AG09319 (cell line): ENCODE results near the gene GPR39.

Experiments used
- DNase-seq: peaks from one replicate; pipeline ENCODE4 v3.0.0-alpha.2; 2010; ENCODE audit warnings: low read depth; ENCODE audit errors: extremely low read depth
- TF ChIP-seq, protein P1 (sequence below): IDR thresholded peaks from 2 replicates; pipeline ENCODE4 v1.5.1; 2011; ENCODE audit warnings: low read depth, mild to moderate bottlenecking, inconsistent platforms, low read length, moderate library complexity

The GPR39 gene

DNA sequence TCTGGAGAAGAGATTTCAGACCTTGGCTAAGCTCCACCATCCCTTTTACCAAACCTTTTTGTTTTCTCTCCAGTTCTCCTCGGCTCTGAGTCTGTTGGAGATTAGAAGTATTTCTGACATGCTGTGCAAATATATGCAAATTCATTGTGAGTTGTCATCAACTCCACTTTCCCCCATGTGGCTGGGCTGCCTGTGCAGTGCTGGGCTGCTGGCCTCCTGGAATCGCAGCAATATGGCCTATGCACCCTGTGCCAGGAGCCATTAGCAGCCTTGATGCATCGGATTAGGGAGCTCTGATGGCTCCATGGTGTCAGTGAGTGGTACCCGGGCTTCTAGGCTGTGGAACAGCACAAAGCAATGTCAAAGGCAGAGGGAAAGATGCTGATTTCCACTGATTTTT is 80.0 kb downstream of the GPR39 start:
- TF ChIP-seq, protein P1, sequence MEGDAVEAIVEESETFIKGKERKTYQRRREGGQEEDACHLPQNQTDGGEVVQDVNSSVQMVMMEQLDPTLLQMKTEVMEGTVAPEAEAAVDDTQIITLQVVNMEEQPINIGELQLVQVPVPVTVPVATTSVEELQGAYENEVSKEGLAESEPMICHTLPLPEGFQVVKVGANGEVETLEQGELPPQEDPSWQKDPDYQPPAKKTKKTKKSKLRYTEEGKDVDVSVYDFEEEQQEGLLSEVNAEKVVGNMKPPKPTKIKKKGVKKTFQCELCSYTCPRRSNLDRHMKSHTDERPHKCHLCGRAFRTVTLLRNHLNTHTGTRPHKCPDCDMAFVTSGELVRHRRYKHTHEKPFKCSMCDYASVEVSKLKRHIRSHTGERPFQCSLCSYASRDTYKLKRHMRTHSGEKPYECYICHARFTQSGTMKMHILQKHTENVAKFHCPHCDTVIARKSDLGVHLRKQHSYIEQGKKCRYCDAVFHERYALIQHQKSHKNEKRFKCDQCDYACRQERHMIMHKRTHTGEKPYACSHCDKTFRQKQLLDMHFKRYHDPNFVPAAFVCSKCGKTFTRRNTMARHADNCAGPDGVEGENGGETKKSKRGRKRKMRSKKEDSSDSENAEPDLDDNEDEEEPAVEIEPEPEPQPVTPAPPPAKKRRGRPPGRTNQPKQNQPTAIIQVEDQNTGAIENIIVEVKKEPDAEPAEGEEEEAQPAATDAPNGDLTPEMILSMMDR: no peak
- DNase-seq: no peak

DNA sequence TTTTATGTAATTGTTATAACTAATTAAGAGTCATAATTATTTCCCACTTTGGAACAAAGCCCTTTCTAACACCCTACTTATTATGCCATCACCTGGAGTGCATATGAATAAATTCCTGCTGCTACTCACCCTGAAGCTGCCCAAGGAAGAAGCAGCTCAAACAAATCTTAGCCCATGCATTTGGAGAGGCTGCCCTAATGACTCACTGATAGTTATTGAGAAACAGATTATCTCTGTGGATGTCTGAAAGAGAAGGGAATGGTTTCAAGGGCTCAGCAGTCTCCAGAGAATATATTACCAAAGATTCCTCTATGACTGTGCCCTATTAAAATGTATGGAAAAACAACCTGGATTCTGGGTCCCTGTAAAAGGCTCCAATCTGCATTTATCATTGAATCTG is 81.0 kb downstream of the GPR39 start:
- TF ChIP-seq, protein P1: no peak
- no peak for DNase-seq

DNA sequence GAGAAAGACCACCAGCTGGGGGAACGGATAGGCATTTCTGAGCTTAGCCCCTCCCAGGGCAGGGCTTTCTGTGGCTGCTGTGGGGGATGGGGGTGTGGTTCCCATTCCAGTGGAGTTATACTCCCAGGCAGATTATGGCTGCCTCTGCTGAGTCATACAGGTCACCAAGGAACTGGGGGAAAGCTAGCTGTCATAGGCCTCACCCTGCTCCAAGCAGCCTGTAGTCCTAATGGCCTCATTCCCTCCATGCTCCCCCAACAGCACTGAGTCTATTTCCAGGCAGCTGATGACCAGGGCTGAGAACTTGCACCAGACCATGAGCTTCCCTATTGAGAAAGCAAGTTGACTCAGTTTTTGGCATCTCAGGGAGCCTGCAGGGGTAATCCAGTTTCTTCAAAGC is 87.1 kb downstream of the GPR39 start:
- peak; percentile 11 for DNase-seq
- TF ChIP-seq, protein P1: no peak

DNA sequence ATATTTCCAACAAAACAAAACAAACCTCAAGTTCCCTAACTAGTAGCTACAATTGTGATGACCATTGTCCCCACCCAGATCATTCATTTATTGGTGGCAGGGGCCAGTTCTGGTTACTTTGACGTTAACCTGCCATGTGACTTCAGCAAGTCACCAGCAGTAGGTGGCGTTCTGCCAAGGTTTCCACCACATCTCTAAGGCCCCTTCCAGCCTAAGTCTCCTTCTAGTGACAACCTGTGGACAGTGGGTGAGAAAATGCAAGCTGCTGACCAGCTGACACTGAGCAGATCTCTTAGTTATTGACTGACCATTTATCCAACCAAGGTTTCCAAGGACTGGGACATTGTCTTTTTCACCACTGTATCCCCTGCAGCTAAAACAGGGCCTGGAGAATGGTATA is 98.4 kb downstream of the GPR39 start:
- TF ChIP-seq, protein P1: no peak
- no peak for DNase-seq

DNA sequence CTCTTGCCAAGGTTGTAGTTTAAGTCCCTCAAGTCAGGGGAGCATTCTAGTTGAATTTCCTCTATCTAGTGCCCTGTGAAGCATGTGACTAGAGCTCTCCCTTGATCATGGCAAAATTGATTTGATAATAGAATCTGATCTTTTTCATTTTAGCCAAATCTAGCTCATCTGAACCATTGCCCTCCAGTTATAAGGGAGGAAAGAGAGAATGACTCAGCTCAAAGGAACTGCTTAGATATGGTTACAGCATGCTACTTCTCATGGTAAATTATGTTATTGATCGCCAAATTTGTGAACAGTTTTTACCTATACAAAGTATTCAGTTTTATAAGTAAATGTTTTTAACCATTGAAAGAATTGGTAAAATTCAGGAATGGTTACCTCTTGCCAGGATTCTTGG is 100.8 kb downstream of the GPR39 start:
- TF ChIP-seq, protein P1: no peak
- no peak for DNase-seq

DNA sequence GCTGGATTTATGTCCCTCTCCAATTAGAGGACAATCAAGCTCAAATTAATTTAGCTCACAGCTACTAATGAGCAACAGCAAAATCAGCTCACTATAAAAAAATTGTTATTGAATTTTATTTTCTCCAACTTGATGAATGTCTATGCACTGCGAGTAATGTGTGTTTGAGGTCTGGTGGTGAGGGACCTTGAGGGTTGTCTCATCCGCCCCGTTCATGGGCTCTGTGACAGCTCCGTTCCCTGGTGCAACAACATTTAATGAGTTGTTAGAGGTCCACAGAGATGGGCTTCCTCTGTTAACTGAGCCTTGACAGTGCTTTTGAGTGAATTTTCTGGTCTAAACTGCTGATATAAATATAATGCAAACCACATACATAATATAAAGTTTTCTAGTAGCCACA is 101.7 kb downstream of the GPR39 start:
- TF ChIP-seq, protein P1: no peak
- no peak for DNase-seq

DNA sequence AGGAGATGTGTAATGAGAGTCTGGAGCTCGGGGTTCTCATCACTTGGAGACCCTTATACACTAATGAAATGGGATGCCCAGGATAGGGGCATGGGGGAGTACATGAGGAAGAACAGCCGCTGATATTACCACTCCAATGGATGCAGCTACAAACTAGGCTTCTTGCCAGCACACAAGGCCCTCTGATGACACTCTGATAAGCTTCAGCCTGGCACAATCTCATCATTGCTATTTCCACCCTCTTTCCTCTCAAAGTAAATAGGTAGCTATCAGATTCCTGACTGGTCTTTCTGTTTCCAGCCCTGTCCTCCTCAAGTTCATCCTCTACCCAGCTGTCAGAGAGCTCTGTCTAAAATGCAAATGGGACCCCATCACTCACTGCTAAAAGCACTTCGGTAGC is 103.0 kb downstream of the GPR39 start:
- DNase-seq: no peak

More for the DNA sequence above, 103.0 kb downstream of the GPR39 start:
- TF ChIP-seq, protein P1: no peak
